NCI-H510A treated with DMSO at 0.1 percent for 48 hours (cell line): Measurements from ENCODE around the gene GYPC.
"Not testable (repeated sequence)": the region's sequence is repeated elsewhere in the genome, so short reads cannot be mapped to it uniquely, and the experiment has no call there.

Experiments
- DNase-seq: peaks from one replicate; lab custom pipeline; 2025; lab: John Stamatoyannopoulos, UW

GYPC gene

GRCh38 chr2:126655500-126656430, at the start of gene GYPC:
Gene GYPC (plus strand): TSS chr2:126656158. CDS start chr2:126656264, 106 bp downstream.
- no peak for DNase-seq

GRCh38 chr2:126614524-126615227, 41.3 kb upstream of the GYPC start:
- DNase-seq: no peak

- no peak for DNase-seq
Measured at GRCh38 chr2:126616606-126617069, 39.3 kb upstream of the GYPC start.

GRCh38 chr2:126620302-126620701, 35.7 kb upstream of the GYPC start:
- DNase-seq: no peak

GRCh38 chr2:126623000-126623399, 33.0 kb upstream of the GYPC start:
- no peak for DNase-seq

GRCh38 chr2:126627643-126628042, 28.3 kb upstream of the GYPC start:
- DNase-seq: no peak

- no peak for DNase-seq
Measured at GRCh38 chr2:126634273-126634861, 21.6 kb upstream of the GYPC start.

GRCh38 chr2:126635281-126635680, 20.7 kb upstream of the GYPC start:
- DNase-seq: no peak

GRCh38 chr2:126635736-126636135, 20.2 kb upstream of the GYPC start:
- DNase-seq: no peak

GRCh38 chr2:126637386-126637785, 18.6 kb upstream of the GYPC start:
- DNase-seq: no peak

GRCh38 chr2:126638746-126639145, 17.2 kb upstream of the GYPC start:
- no peak for DNase-seq

GRCh38 chr2:126639276-126639675, 16.7 kb upstream of the GYPC start:
- no peak for DNase-seq

GRCh38 chr2:126641294-126641693, 14.7 kb upstream of the GYPC start:
- not testable (repeated sequence) for DNase-seq

GRCh38 chr2:126642031-126642430, 13.9 kb upstream of the GYPC start:
- DNase-seq: no peak

GRCh38 chr2:126643431-126643830, 12.5 kb upstream of the GYPC start:
- no peak for DNase-seq

- no peak for DNase-seq
Measured at GRCh38 chr2:126643972-126644371, 12.0 kb upstream of the GYPC start.

- no peak for DNase-seq
Measured at GRCh38 chr2:126644630-126645191, 11.2 kb upstream of the GYPC start.

- no peak for DNase-seq
Measured at GRCh38 chr2:126645211-126645618, 10.7 kb upstream of the GYPC start.

GRCh38 chr2:126646026-126646425, 9.9 kb upstream of the GYPC start:
- no peak for DNase-seq

GRCh38 chr2:126647714-126648344, 8.1 kb upstream of the GYPC start:
- DNase-seq: not testable (repeated sequence)

- DNase-seq: not testable (repeated sequence)
Measured at GRCh38 chr2:126648345-126648786, 7.6 kb upstream of the GYPC start.

- no peak for DNase-seq
Measured at GRCh38 chr2:126649101-126649500, 6.9 kb upstream of the GYPC start.
